ENCODE data around the gene NLN. TPM values are rescaled to one million over a fixed set of nuclear protein-coding genes. Genes with fewer than 3 reads are reported as not detected.

Gene NLN
- total and polyA plus RNA-seq, 4 donors = 13.4 to 26.4 (median 19.1) TPM

- no peak overlapping the region for H3K27ac ChIP-seq (ENCODE audit: low read depth in 1 of 2, low read length in 2 of 2)
- no peak overlapping the region for H3K9ac ChIP-seq (ENCODE audit: low read depth in 1 of 2, low read length in 2 of 2)
- H3K9me3 ChIP-seq (ENCODE audit: control insufficient read depth in 4 of 4, low read length in 3 of 4) = no peaks in the 10 kb centered on the region
- no peak overlapping the region for H3K4me3 ChIP-seq (ENCODE audit: low read depth in 1 of 3, low read length in 3 of 3)
- H3K27me3 ChIP-seq (ENCODE audit: control insufficient read depth in 4 of 4, insufficient read depth in 4 of 4, low read length in 3 of 4) = no peaks in the 10 kb centered on the region
- 85% methylated on average over 4 of the region's 4 CpGs for WGBS
- no peak for DNase-seq (ENCODE audit: low spot score)
- peaks cover 2 to 6% (median 2%) of the 10 kb centered on the region in 4 donors for H3K36me3 ChIP-seq (ENCODE audit: control insufficient read depth in 4 of 4, insufficient read depth in 3 of 4, low read depth in 1 of 4, low read length in 3 of 4)
- no peaks in the 10 kb centered on the region for H3K4me1 ChIP-seq (ENCODE audit: control insufficient read depth in 4 of 4, insufficient read depth in 4 of 4, low read length in 3 of 4)
- no peak for TF ChIP-seq CTCF (IDR thresholded peaks at IDR 0.05; ENCODE audit: low read depth, low read length, missing input control)
- TF ChIP-seq, protein P1, sequence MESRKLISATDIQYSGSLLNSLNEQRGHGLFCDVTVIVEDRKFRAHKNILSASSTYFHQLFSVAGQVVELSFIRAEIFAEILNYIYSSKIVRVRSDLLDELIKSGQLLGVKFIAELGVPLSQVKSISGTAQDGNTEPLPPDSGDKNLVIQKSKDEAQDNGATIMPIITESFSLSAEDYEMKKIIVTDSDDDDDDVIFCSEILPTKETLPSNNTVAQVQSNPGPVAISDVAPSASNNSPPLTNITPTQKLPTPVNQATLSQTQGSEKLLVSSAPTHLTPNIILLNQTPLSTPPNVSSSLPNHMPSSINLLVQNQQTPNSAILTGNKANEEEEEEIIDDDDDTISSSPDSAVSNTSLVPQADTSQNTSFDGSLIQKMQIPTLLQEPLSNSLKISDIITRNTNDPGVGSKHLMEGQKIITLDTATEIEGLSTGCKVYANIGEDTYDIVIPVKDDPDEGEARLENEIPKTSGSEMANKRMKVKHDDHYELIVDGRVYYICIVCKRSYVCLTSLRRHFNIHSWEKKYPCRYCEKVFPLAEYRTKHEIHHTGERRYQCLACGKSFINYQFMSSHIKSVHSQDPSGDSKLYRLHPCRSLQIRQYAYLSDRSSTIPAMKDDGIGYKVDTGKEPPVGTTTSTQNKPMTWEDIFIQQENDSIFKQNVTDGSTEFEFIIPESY (IDR thresholded peaks at IDR 0.05) = no peak
- no peak for TF ChIP-seq SP1 (IDR thresholded peaks at IDR 0.05)
- no peak for TF ChIP-seq FOXA1 (IDR thresholded peaks at IDR 0.05)
Observed at GRCh38 chr5:65821966-65822365, 100.0 kb downstream of the NLN start.

- peaks cover 2 to 6% (median 2%) of the 10 kb centered on the region in 4 donors for H3K36me3 ChIP-seq (ENCODE audit: control insufficient read depth in 4 of 4, insufficient read depth in 3 of 4, low read depth in 1 of 4, low read length in 3 of 4)
- DNase-seq (ENCODE audit: low spot score) = no peak
- TF ChIP-seq CTCF (IDR thresholded peaks at IDR 0.05; ENCODE audit: low read depth, low read length, missing input control) (no peak), YY1 (IDR thresholded peaks at IDR 0.05) (no peak), RAD21 (IDR thresholded peaks at IDR 0.05) (no peak), REST (IDR thresholded peaks at IDR 0.05) (no peak), EGR1 (IDR thresholded peaks at IDR 0.05; ENCODE audit: low read depth in 2 of 2) (no peak)
- no peak overlapping the region for H3K27ac ChIP-seq (ENCODE audit: low read depth in 1 of 2, low read length in 2 of 2)
- no peaks in the 10 kb centered on the region for H3K9me3 ChIP-seq (ENCODE audit: control insufficient read depth in 4 of 4, low read length in 3 of 4)
- H3K4me3 ChIP-seq (ENCODE audit: low read depth in 1 of 3, low read length in 3 of 3) = no peak overlapping the region
- 98% methylated on average over 6 of the region's 6 CpGs for WGBS
- H3K9ac ChIP-seq (ENCODE audit: low read depth in 1 of 2, low read length in 2 of 2) = no peak overlapping the region
- no peaks in the 10 kb centered on the region for H3K27me3 ChIP-seq (ENCODE audit: control insufficient read depth in 4 of 4, insufficient read depth in 4 of 4, low read length in 3 of 4)
- H3K4me1 ChIP-seq (ENCODE audit: control insufficient read depth in 4 of 4, insufficient read depth in 4 of 4, low read length in 3 of 4) = no peaks in the 10 kb centered on the region
Observed at GRCh38 chr5:65822710-65823109, 100.7 kb downstream of the NLN start.

Data from liver (tissue), 9 donors.